HepG2 (cell line): ENCODE results near the gene PLD1. TPM values are rescaled to one million over a fixed set of nuclear protein-coding genes. Genes with fewer than 3 reads are reported as not detected.

Experiments used
- ATAC-seq: fragments of 200-7000 bp; cut with Tn5 transposase; 3 replicates; pipeline ENCODE4 v1.9.1; 2020; ENCODE audit warnings: mild to moderate bottlenecking, moderate library complexity
- BruUV-seq: library from RNA; stranded (reverse); fragments of 400-500 nt; replicated peaks from 2 replicates; lab custom pipeline; 2021; lab: Mats Ljungman, UMichigan
- CTCF ChIA-PET: fragments of 300-600 bp; formaldehyde crosslinking; extraction: SDS; loops from one replicate; lab custom pipeline; 2021; ENCODE audit warnings: low total read pairs, inconsistent platforms, low intra/inter-chr PET ratio; lab: Yijun Ruan, JAX
- POLR2A ChIA-PET: fragments of 350-600 bp; sonication (Branson Sonifier 250); formaldehyde crosslinking; loops from one replicate; lab custom pipeline; 2020; ENCODE audit warnings: antibody characterized with exemption, inconsistent platforms; lab: Yijun Ruan, JAX
- DNase-seq: peaks from one replicate; pipeline ENCODE4 v3.0.0-alpha.2; 2015; ENCODE audit warnings: low spot score
- FAIRE-seq: peaks from 3 replicates; lab custom pipeline; 2011; peaks lifted over from hg19 to GRCh38; lab: Jason Lieb, UNC
- H2AFZ ChIP-seq: one replicate; pipeline ENCODE4 v1.6.1; 2011; ENCODE audit warnings: low read length, inconsistent platforms
- H3K27ac ChIP-seq: fragments of 300-600 bp; 3 replicates; pipeline ENCODE4 v1.8.0; 2011; ENCODE audit warnings: mixed run types, mild to moderate bottlenecking, mixed read lengths, low read length, inconsistent platforms; ENCODE audit not compliant: insufficient read depth; ENCODE audit errors: extremely low read length
- H3K27me3 ChIP-seq, 2 experiments: fragments of 200-600 bp in 1 of 2; 2 replicates in 1 of 2; 3 replicates in 1 of 2; pipeline versions ENCODE4 v1.6.0 to v1.8.0; 2011; ENCODE audit warnings: low read length in 2 of 2, mild to moderate bottlenecking in 2 of 2, moderate library complexity in 2 of 2, inconsistent platforms in 1 of 2; ENCODE audit not compliant: insufficient read depth in 2 of 2, control insufficient read depth in 1 of 2
- H3K36me3 ChIP-seq, 2 experiments: fragments of 200-600 bp in 1 of 2; replicated peaks in 1 of 2; 2 replicates in 1 of 2; 3 replicates in 1 of 2; pipeline versions ENCODE4 v1.5.1 to v1.8.0; 2011; ENCODE audit warnings: low read length in 2 of 2, inconsistent platforms in 1 of 2; ENCODE audit not compliant: insufficient read depth in 2 of 2, control insufficient read depth in 1 of 2
- H3K4me1 ChIP-seq: 2 replicates; pipeline ENCODE4 v1.5.1; 2012; ENCODE audit warnings: low read length, inconsistent platforms; ENCODE audit not compliant: insufficient read depth
- H3K4me2 ChIP-seq: 2 replicates; pipeline ENCODE4 v1.6.0; 2011; ENCODE audit warnings: low read depth, low read length, inconsistent platforms
- H3K4me3 ChIP-seq, 3 experiments: fragments of 200-600 bp in 1 of 3; sonication (generic), shearing (Covaris generic) in 1 of 3; replicated peaks in 1 of 3; 2 replicates each; pipeline ENCODE4 v1.5.1; 2011 to 2016; ENCODE audit warnings: low read length in 3 of 3, inconsistent platforms in 2 of 3, low read depth in 2 of 3, mild to moderate bottlenecking in 2 of 3, control low read depth in 1 of 3, mixed read lengths in 1 of 3; ENCODE audit not compliant: insufficient read depth in 1 of 3
- H3K79me2 ChIP-seq: one replicate; pipeline ENCODE4 v1.6.1; 2011; ENCODE audit warnings: low read length, inconsistent platforms; ENCODE audit not compliant: insufficient read depth
- H3K9ac ChIP-seq: 2 replicates; pipeline ENCODE4 v1.6.0; 2011; ENCODE audit warnings: mild to moderate bottlenecking, low read depth, low read length, inconsistent platforms; ENCODE audit not compliant: insufficient read depth
- H3K9me3 ChIP-seq: 2 replicates; pipeline ENCODE4 v1.5.1; 2012; ENCODE audit warnings: mild to moderate bottlenecking, low read length
- H4K20me1 ChIP-seq: 2 replicates; pipeline ENCODE4 v1.6.0; 2011; ENCODE audit warnings: inconsistent platforms, mild to moderate bottlenecking, low read length, moderate library complexity; ENCODE audit not compliant: insufficient read depth
- CEBPB ChIP-seq: IDR thresholded peaks from 2 replicates; pipeline ENCODE4 v1.6.1; 2011; ENCODE audit warnings: low read depth, low read length, improper control_type of control experiment, borderline replicate concordance
- HNRNPL ChIP-seq: fragments of 200-400 bp; formaldehyde crosslinking; IDR thresholded peaks from 2 replicates; pipeline ENCODE4 v1.6.1; 2017; ENCODE audit warnings: mild to moderate bottlenecking, low read depth, low read length
- NFE2L1 ChIP-seq: sonication (generic); formaldehyde crosslinking; IDR thresholded peaks from 2 replicates; pipeline ENCODE4 v1.4.0; 2020; ENCODE audit warnings: missing genetic modification reagents, mild to moderate bottlenecking, borderline replicate concordance
- RXRB ChIP-seq: IDR thresholded peaks from 2 replicates; pipeline ENCODE4 v1.6.1; 2016; ENCODE audit warnings: borderline replicate concordance, missing genetic modification reagents, missing compliant biosample characterization
- ZBTB40 ChIP-seq, 2 experiments: fragments of 450-650 bp in 1 of 2; sonication (generic) in 1 of 2; formaldehyde crosslinking in 1 of 2; IDR thresholded peaks; 2 replicates each; pipeline versions ENCODE4 v1.6.1 to v1.8.0; 2016 to 2022; ENCODE audit warnings: antibody characterized with exemption in 1 of 2, mild to moderate bottlenecking in 1 of 2, missing genetic modification reagents in 1 of 2
- ZNF101 ChIP-seq: sonication (generic); formaldehyde crosslinking; IDR thresholded peaks from 2 replicates; pipeline ENCODE4 v1.4.0; 2020; ENCODE audit warnings: mild to moderate bottlenecking, low read depth, missing genetic modification reagents, borderline replicate concordance
- ZNF569 ChIP-seq: sonication (generic); formaldehyde crosslinking; IDR thresholded peaks from 2 replicates; pipeline ENCODE4 v1.5.0; 2020; ENCODE audit warnings: mild to moderate bottlenecking, missing genetic modification reagents, moderate library complexity, borderline replicate concordance
- ZNF780A ChIP-seq: sonication (generic); formaldehyde crosslinking; IDR thresholded peaks from 2 replicates; pipeline ENCODE4 v1.8.0; 2022; ENCODE audit warnings: mild to moderate bottlenecking, missing genetic modification reagents, moderate library complexity
- ZNF878 ChIP-seq: sonication (generic); formaldehyde crosslinking; IDR thresholded peaks from 2 replicates; pipeline ENCODE4 v1.8.1; 2023; ENCODE audit warnings: mild to moderate bottlenecking, missing genetic modification reagents, moderate library complexity
- WGBS: methylation state at CpG from one replicate; pipeline ENCODE4 v1.1.6; 2017; ENCODE audit warnings: low lambda C conversion rate; 5-methylcytosine and 5-hydroxymethylcytosine counted together
- in situ Hi-C: cut with HindIII; loops from 2 replicates; pipeline ENCODE4 v1.10.0; 2017; ENCODE audit warnings: low pct_unique_long_range_greater_than_20kb; ENCODE audit not compliant: extremely low pct_ligation_motif_present
- intact Hi-C: fragments of 100-400 bp; cut with micrococcal nuclease; formaldehyde crosslinking; loops from one replicate; pipeline ENCODE4 v1.10.0; 2022; ENCODE audit not compliant: unreplicated experiment
- polyA plus RNA-seq, 8 experiments: library from polyadenylated mRNA; depleted of rRNA in 3 of 8; stranded (reverse) in 7 of 8; unstranded in 1 of 8; fragments of >200 nt; fragmentation: Illumina TruSeq in 4 of 8; extraction: Trizol in 4 of 8; gene quantifications; 2 replicates each; pipeline versions ENCODE4 v1.2.1 to v1.2.3, GENCODE V29; 2011 to 2016; ENCODE audit warnings: low read depth in 4 of 8, missing spikeins in 1 of 8, mixed read lengths in 1 of 8; ENCODE audit not compliant: insufficient read depth in 1 of 8
- total RNA-seq, 5 experiments: library from RNA; depleted of rRNA; stranded (reverse); fragments of >200 nt; fragmentation: Illumina TruSeq; extraction: Trizol; gene quantifications; 2 replicates each; pipeline ENCODE4 v1.2.3, GENCODE V29; 2016; ENCODE audit warnings: low read depth in 1 of 5

The PLD1 gene
- total and polyA plus RNA-seq, 2 of the 13 experiments (the other 11 are each of a cell fraction or from before 2014, with no cell fraction given) = 27.1 to 59.4 TPM

GRCh38 chr3:171604370-171604769 is 205.9 kb downstream of the PLD1 start:
- WGBS = over 99% methylated on average over 5 of the region's 5 CpGs
- no TSS peak for BruUV-seq
- H3K36me3 ChIP-seq = peaks cover 13 to 54% of the 10 kb centered on the region in 2 experiments
- no peak overlapping the region for H3K4me2 ChIP-seq
- intact Hi-C loops (no loop called here), in situ Hi-C loops (no loop called here)
- ATAC-seq = no peak
- H3K27me3 ChIP-seq = no peaks in the 10 kb centered on the region
- no peaks in the 10 kb centered on the region for H3K79me2 ChIP-seq
- ChIA-PET POLR2A (no interaction called here), CTCF (no interaction called here)
- no peaks in the 10 kb centered on the region for H3K4me1 ChIP-seq
- no peak overlapping the region for H3K4me3 ChIP-seq
- DNase-seq = no peak
- H4K20me1 ChIP-seq = 0 out of 2 replicates have a peak, but pooled peaks cover 3% of the 10 kb centered on the region
- TF ChIP-seq ZNF780A (CRISPR knock-in tag) (no peak), ZNF101 (no peak), CEBPB (peak; percentile 81), NFE2L1 (CRISPR knock-in tag) (no peak), HNRNPL (no peak), RXRB (no peak), ZNF569 (CRISPR knock-in tag) (no peak), ZBTB40 (IDR thresholded peaks at IDR 0.05) (no peak), ZBTB40 (CRISPR knock-in tag; IDR thresholded peaks at IDR 0.05) (no peak), ZNF878 (CRISPR knock-in tag) (no peak)
- no peaks in the 10 kb centered on the region for H3K9me3 ChIP-seq
- no peak overlapping the region for H3K27ac ChIP-seq
- no peak for FAIRE-seq
- H3K9ac ChIP-seq = no peak overlapping the region
- no peak overlapping the region for H2AFZ ChIP-seq
